AG04449 (cell line): ENCODE data around the gene NTN5.

Source experiments
- CTCF ChIA-PET: fragments of 350-600 bp; formaldehyde crosslinking; extraction: SDS; loops from one replicate; lab custom pipeline; 2021; ENCODE audit warnings: antibody characterized with exemption; lab: Yijun Ruan, JAX
- POLR2A ChIA-PET: fragments of 400-600, 350-600 bp; formaldehyde crosslinking; extraction: SDS; loops from one replicate; lab custom pipeline; 2020; ENCODE audit warnings: antibody characterized with exemption, inconsistent platforms; lab: Yijun Ruan, JAX
- DNase-seq: peaks from one replicate; pipeline ENCODE4 v3.0.0-alpha.2; 2010; ENCODE audit warnings: low read depth, low spot score
- H3K4me3 ChIP-seq: 2 replicates; pipeline ENCODE4 v1.5.1; 2011; ENCODE audit warnings: low read depth, mild to moderate bottlenecking, control low read depth, low read length
- TF ChIP-seq, protein P1 (sequence below): IDR thresholded peaks from one replicate; pipeline ENCODE4 v1.5.1; 2011; ENCODE audit warnings: mild to moderate bottlenecking, moderate library complexity, low read length, control low read depth, inconsistent platforms; ENCODE audit not compliant: insufficient read depth; ENCODE audit errors: missing control alignments

NTN5 gene

DNA sequence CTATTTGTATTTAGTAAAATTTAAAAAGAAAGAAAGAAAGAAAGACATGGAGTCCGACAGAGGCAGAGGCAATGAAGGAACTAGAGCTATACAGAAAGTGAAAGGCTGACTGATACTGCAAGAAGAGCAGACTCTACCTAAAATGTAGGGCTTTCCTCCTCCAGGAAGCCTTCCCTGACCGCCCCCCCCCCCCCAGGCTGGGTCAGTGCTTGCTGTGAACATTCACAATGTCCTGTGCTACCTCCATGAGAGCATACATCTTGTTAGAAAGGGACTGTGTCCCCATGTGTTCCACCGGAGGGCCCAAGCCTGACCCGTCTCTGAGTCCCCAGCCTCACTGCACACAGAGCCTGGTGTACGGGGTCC is 21.2 kb downstream of the NTN5 start:
- DNase-seq: no peak
- H3K4me3 ChIP-seq: no peak overlapping the region
- CTCF ChIA-PET: interaction anchor here (0.7 to 2.1 kb wide), 2 partner anchors 24 to 26 kb away, joined by 3 to 7 read pairs; no protein-coding TSS in a partner anchor
- TF ChIP-seq, protein P1, sequence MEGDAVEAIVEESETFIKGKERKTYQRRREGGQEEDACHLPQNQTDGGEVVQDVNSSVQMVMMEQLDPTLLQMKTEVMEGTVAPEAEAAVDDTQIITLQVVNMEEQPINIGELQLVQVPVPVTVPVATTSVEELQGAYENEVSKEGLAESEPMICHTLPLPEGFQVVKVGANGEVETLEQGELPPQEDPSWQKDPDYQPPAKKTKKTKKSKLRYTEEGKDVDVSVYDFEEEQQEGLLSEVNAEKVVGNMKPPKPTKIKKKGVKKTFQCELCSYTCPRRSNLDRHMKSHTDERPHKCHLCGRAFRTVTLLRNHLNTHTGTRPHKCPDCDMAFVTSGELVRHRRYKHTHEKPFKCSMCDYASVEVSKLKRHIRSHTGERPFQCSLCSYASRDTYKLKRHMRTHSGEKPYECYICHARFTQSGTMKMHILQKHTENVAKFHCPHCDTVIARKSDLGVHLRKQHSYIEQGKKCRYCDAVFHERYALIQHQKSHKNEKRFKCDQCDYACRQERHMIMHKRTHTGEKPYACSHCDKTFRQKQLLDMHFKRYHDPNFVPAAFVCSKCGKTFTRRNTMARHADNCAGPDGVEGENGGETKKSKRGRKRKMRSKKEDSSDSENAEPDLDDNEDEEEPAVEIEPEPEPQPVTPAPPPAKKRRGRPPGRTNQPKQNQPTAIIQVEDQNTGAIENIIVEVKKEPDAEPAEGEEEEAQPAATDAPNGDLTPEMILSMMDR: no peak
- POLR2A ChIA-PET: interaction anchor here (0.6 kb wide), 1 partner anchor 227 kb away, joined by 4 read pairs; no protein-coding TSS in a partner anchor

DNA sequence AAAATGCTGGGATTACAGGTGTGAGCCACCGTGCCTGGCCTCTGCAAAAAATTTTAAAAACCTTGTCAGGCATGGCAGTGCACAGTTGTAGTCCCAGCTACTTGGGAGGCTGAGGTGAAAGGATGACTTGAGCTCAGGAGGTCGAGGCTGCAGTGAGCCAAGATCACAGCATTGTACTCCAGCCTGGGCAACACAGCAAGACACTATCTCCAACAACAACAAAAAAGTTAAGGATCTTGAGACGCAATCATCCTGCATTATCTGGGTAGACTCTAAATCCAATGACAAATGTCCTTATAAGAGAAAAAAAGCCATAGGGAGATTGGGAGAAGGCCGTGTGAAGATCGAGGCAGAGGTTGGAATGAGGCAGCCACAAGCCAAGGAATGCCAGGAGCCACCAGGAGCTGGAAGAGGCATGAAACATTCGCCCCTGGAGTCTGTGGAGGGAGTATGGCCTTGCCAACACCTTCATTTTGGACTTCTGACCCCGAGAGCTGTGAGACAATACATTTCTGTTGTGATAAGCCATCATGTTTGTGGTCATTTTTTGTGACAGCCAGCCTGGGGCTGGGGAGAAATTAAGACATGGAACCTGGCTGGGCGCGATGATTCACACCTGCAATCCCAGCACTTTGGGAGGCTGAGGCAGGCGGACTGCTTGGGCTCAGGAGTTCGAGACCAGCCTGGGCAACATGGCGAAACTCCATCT is 21.7 kb downstream of the NTN5 start:
- H3K4me3 ChIP-seq: no peak overlapping the region
- TF ChIP-seq, protein P1: no peak
- CTCF ChIA-PET: interaction anchor here (0.7 to 2.1 kb wide), 2 partner anchors 24 to 26 kb away, joined by 3 to 7 read pairs; no protein-coding TSS in a partner anchor
- no peak for DNase-seq
- POLR2A ChIA-PET: interaction anchor here (0.6 kb wide), 1 partner anchor 227 kb away, joined by 4 read pairs; no protein-coding TSS in a partner anchor

DNA sequence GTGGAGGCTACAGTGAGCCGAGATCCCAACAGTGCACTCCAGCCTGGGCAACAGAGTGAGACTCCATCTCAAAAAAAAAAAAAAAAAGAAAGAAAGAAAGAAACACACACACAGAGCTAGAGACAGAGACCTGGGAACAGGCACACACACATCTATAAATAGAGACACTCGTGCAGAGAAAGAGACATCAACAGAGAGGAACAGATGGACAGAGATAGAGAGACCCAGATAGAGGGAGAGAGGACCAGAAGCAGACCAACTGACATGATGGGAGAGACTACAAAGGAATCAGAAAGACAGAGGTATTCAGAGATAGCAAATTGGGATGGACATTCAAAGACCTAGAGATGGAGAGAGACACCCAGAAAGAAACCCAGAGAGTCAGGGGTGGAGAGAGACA is 24.7 kb downstream of the NTN5 start:
- no peak overlapping the region for H3K4me3 ChIP-seq
- TF ChIP-seq, protein P1: no peak
- POLR2A ChIA-PET: no interaction called here
- CTCF ChIA-PET: interaction anchor here (1.2 to 1.5 kb wide), 2 partner anchors 10 to 194 kb away, joined by 3 to 5 read pairs; no protein-coding TSS in a partner anchor
- DNase-seq: no peak

DNA sequence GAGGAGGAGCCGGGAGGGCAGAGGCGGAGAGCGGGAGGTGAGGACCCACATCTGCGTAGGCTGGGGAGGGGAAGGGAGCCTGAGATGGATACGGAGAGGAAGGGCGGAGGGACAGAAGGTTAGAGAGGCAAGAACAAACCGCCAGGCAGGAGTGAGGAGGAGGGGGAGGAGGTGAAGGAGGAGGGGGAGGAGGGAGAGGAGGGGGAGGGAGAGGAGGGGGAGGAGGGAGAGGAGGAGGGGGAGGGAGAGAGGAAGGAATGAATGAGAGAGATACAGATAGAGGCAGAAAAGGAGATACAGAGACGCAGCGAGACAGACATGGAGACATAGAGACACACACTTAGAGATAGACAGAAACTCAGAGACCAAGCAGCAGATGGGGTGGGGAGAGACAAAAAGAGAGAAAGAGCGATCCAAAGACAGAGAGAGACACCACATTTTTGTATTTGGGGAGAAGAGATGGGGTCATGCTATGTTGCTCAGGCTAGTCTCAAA is 26.0 kb downstream of the NTN5 start:
- no peak for DNase-seq
- ChIA-PET POLR2A (no interaction called here), CTCF (interaction anchor here (1.0 to 3.1 kb wide), 7 partner anchors 10 to 202 kb away, joined by 3 to 40 read pairs (median 21); partner anchors contain the start of gene NTN5)
- TF ChIP-seq, protein P1: no peak
- H3K4me3 ChIP-seq: peak overlapping the region; percentile 57

DNA sequence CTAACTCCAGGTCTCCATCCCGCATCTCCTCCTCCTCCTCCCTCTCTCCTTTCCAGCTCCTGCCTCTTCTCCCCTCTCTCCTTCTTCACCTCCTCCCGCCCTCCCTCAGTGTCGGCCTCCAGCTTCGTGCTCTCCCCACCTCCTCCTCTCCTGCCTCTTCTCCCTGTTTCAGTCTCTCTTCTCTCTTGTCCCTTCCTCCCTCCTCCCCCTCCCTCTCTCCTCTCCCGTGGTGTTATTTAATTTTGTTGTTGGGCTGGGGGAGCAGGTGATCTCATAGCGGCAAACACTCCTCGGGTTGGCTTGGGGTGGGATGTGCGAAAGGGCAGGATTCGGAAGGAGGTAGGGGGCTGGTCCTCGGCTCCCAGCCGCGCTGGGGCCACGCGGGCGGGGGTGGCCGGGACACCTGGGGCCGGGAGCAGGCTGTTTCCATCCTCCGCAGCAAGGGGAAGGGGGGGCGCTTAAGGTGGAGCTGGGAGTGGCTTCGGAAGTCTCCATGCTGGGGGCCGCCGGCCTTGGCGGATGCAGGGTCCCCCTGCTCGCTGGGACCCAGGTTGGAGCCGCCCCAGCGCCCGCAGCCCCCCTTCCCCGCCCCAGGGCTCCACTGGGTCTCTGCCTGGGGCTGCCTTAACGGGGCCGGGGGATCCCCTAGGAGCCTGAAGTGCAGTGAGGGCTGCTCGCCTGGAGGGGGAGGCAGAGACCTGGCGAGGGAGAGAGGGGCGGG is 26.7 kb downstream of the NTN5 start, which contains the start of gene CA11:
Gene CA11, minus strand, starts transcription at position 187 of the 721 bp plus-strand sequence. CDS start 555 bp downstream, outside the sequence.
- TF ChIP-seq, protein P1: peak; percentile 95
- ChIA-PET CTCF (interaction anchor here (0.7 to 3.1 kb wide), 17 partner anchors 8 to 326 kb away, joined by 3 to 40 read pairs (median 5); partner anchors contain the start of genes DBP, HSD17B14 and NTN5), POLR2A (no interaction called here)
- peak within 1 kb of the TSS; percentile 57 for H3K4me3 ChIP-seq
- DNase-seq: no peak
